Lung microvascular endothelial cell (primary cell): ENCODE results near the gene JMJD4. TPM values are rescaled to one million over a fixed set of nuclear protein-coding genes. Genes with fewer than 3 reads are reported as not detected.

Experiments
- DNase-seq, 2 donors: peaks; one replicate each; pipeline versions ENCODE4 v3.0.0 to v3.0.0-alpha.2; 2010; ENCODE audit warnings: low read depth in 2 of 2
- total RNA-seq: library from RNA; depleted of rRNA; stranded (reverse); fragments of >200 nt; gene quantifications from 2 replicates; pipeline ENCODE4 v1.2.1, GENCODE V29; 2014

The JMJD4 gene
- 16.1 and 21.0 TPM in 2 replicates for total RNA-seq

- peak; percentile 93 to 94 for DNase-seq
Observed at GRCh38 chr1:227734856-227735538, at the start of gene JMJD4, which contains the start of gene SNAP47. JMJD4 (minus strand) TSS chr1:227735302; CDS start chr1:227735273, 29 bp downstream. SNAP47 (plus strand) TSS chr1:227735435; CDS start chr1:227747737, 12,302 bp downstream.

DNA sequence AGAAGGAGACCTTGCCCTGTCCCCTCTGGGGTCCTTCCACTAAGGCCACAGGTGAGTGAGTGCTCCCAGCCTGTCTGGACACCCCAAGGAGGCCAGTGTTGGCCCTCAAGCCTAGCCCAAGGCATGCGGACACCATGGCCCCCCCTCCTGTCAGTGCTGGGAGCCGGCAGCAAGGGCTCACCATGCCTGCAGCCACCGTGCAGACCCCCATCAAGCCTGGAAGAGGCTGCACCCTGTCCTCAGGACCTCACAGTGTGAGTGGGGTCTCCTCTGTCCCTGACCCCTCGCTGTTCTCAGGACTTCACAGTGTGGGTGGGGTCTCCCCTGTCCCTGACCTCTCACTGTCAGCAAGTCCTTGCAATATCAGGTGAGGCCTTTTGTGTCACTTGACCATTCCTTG, 47.1 kb upstream of the JMJD4 start:
- no peak for DNase-seq

DNA sequence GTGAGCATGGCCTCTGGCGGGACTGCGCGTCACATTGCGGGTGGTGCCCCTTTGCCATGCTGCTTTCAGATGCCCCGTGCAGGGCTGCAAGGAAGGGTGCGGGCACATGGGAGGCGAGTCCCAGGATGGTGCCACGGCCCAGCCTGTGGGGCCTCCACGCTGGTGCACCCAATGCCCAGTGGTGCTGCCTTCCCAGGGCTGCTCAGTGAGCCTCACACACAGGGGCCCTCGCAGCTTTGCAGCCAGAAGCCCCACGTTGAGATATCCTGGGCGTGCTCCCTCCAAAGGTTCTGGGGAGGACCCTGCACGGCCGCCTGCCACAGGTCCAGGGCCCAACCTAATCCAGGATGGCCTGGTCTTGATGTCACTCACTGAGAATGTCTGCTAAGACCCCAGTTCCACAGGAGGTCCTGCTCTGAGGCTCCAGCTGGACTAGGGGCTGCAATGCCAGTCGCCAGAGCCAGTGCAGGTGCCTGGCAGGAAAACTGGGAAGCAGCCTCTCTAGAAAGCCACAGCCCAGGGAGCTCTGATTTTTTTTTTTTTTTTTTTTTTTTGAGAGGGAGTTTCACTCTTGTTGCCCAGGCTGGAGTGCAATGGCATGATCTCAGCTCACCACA, 46.3 kb upstream of the JMJD4 start:
- no peak for DNase-seq

GRCh38 chr1:227780101-227781044, 45.3 kb upstream of the JMJD4 start:
- DNase-seq, result no peak

GRCh38 chr1:227779685-227780084, 44.6 kb upstream of the JMJD4 start:
- no peak for DNase-seq

DNA sequence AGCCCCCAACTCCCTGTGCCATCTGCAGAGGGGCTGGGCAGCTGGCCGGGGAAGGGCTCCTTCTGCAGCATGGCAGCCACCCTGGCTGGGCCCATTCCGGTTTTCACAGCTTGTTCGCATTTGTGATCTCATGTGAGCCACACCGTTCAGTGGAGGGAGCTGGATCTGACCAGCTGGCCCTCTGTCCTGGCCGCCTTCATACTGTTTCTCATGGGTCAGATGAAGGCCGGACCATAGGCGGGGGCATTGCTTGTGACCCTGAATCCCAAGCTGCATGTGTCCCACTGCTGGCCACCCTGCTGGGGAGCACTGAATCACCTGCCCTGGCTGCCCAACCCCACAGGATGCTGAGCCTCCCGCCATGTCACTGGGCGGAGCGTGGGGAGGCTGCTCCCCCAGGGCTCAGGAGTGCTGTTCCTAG, 43.9 kb upstream of the JMJD4 start:
- DNase-seq, result no peak

GRCh38 chr1:227778401-227778947, 43.4 kb upstream of the JMJD4 start:
- DNase-seq, result peak in 1 of 2 donors; percentile 25

DNA sequence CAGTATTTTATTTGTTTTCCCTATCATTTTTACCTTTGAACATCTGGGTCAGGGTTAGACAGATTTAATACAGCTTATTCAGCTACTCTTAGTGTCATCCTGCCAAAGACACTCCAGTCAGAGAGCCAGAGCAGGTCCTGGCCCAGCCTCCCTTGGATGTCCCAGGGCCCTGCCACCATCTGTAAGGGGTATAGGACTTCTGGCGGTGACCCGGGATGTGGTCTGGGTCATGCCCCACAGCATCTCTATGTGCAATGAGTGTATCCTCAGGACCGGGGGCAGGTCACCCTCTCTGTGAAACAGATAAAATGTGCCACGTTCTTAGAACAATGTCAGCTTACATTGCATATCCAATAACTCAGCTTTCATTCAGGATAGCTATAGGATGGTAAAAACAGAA, 42.5 kb upstream of the JMJD4 start:
- DNase-seq, result no peak

GRCh38 chr1:227777156-227777555, 42.1 kb upstream of the JMJD4 start:
- no peak for DNase-seq

DNA sequence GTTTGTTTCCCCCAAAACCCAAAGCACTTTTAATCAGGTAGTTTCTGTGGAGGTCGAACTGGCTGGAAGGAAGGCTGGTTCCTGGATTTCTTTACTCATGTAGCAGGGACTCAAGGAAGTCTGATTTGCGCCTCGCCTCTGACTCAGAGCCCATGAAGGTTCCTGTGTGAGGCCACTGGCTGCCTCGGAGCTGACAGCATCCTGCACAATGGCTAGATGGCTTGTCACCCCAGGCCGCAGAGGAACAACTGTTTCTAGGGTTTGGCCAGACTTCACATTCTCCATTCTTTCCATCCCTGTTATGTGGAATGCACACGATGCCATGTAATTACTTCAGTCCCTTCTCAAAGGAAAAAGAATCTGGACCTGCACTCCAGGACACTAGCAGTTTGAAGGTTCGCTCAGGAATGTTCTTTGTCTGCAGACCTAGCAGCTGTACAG, 41.2 kb upstream of the JMJD4 start:
- DNase-seq, result peak in 1 of 2 donors; percentile 86

DNA sequence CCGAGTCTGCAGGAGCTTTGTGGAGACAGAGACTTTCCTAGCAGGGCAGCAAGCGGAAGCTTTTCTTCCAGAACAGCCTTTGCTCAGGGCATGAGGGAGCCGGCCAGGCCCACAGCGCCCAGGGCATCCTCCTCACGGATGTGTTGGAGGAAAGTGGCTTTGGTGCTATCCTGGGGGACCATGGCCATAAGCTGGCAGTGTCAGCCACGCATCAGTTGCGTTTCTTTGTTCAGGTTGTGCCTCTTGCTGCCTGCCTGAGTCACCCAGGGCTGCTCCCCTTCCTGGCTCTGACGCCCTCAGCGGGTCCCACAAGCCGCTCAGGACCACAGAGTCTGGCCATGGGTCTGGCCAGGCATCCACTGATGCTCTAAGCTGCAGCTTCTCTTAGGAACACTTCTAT, 40.7 kb upstream of the JMJD4 start:
- peak in 1 of 2 donors; percentile 33 for DNase-seq

DNA sequence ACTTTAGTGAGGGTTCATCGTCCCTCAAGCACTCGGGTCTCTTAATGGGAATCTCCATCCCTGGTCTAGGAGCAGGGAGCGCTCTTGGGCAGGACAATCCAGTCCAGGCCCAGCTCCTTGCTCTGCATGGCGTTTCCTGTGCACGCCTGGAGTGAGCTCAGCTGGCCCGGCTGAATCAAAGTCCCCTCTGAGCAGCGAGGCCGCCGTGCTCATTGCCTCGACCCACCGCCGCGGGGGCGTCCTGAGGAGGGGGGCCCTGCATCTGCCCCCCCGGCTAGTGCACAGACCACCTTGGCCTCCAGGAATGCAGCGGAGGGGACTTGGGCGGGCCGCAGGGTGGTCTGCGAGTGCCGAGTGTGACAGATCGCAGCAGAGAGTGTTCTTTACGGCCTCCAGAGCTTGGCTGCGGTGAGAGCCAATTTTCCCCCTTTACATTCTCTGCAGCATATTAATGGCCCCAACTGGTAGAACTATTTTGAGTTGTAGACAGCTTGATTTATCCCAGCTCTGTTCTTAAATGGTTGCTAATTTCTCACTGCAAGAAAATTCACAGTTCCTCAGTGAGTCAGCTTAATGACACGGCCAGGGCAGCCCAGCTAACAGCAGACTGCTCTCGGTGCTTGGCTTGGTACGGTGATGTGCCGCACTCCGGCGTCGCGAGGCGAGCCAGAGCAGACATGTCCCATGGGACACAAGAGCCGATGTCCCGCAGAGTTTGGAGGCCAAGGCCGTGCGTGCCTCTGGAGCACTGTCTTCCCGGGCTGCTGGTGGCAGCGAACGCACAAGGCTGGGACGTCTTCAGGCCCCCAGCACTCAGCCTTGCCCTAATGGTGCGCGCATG, 39.9 kb upstream of the JMJD4 start:
- DNase-seq, result no peak

DNA sequence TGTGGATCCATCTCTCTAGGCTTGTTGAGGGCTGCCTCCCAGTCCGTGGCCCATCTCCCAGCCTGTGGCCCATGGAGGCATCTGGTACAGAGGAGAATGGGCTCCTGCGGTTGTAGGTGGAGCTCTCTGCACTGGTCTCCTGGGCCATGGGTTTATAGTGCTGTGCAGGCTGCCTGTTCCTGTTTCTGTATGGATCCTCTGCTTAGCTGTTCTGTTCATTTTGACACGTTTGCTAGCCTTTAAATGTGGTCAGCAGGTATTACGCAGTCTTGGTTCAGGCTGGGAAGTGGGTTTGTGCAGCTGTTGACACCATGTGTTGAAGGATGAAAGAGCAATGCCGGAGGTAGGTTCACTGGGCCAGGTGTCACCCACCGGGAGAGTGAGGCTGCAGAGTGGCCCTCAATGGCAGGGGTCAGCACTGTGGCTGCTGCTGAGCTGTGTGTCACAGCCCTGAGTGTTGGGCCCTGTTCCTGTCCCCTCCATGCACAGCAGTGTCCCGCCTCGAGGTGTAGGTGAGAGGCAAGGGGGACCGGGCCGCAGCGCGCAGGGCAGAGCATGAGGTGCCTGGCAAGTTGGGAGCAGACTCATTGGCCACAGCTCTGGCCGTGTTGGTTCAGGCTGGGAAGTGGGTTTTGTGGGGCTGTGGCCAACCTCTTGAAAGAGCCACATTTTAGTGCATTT, 39.1 kb upstream of the JMJD4 start:
- DNase-seq, result no peak

DNA sequence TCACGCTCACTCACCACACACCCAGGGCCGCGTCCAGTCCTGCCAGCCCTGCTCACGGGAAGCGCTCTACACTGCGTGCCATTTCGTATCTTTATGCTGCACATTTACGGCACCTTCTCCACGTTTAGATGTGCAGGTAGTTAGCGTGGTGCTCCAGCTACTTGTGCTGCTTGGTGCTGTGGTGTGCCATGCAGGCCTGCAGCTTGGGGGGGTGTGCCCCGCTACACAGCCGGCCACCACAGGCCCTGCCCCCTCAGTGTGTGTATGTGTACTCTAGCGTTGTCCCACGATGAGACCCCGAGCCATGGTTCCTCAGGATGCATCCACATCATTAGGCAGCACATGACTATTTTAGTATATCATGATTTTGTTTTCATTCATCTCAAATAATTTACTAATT, 38.5 kb upstream of the JMJD4 start:
- no peak for DNase-seq

- DNase-seq, result no peak
Observed at GRCh38 chr1:227771771-227772170, 36.7 kb upstream of the JMJD4 start.

- no peak for DNase-seq
Observed at GRCh38 chr1:227771326-227771725, 36.2 kb upstream of the JMJD4 start.

- DNase-seq, result no peak
Observed at GRCh38 chr1:227770812-227771211, 35.7 kb upstream of the JMJD4 start.

DNA sequence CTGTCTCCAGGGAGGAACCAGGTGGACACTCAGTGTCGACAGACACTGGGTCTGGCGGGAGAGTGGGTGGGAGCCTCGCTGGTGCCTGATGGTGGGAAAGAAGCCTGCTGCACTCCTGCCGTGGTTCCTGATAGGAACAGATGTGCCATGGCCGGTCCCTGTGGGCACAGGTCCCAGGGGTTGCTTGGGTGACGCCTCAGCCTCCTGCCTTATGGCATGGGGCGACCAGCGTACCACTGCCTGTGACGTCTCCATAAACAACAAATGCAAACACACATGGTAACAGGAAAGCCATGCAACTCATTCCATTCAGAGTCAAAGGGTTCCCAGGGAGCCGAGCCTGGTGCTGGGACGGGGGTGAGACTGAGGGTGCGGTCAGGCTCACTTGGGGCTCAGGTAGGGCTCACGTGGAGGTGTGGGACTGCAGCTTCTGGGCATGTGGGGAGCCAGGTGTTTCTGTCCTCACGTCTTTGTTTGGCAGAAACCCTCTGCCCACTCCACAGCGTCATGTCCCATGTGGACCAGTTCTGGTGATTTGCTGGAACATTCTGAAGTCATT, 34.9 kb upstream of the JMJD4 start:
- DNase-seq, result no peak

DNA sequence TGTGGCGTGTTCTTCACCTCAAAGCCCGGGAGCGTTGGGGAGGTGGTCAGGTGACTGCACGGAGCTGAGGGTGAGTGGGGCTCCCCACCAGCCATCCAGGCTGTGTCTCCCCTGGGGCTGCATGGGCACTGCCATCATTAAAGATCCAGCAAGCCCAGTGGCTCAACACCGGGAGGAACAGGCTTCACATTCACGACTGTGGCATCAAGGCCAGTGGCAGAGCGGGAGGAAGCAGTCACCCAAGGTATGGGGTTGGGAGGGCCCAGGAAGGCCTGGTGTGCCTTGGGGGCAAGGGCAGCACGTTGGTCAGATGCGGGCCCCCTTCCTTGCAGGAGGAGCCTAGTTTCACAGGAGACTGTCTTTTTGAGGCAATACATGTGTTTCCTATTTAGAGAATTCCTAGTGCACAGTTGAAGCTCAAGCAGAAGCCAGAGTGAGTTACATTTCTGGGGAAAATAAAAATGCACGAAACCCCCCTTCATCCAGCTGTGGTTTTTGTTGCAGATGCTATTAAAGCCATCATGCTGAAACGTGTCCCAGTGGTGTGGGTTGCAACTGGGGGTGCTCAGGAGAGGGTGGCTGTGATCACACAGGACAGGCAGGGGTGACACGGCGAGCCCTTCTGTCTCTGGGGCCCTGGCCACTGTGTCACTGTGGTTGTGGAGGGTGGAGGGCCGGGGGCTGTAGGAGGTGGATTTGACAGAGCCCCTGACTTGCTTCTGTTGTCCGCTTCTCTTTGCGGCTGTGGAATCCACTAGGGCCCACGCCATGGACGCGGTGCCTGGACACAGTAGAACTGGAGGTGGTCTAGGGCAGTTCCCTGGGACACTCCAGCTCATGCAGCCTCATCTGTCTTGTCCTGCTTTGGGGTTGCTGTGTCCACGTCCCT, 34.2 kb upstream of the JMJD4 start:
- DNase-seq, result no peak
